HEK293 (cell line): ENCODE results near the gene PACS1.

Experiments used
- CTCF ChIA-PET: fragments of 350-600 bp; formaldehyde crosslinking; extraction: SDS; loops from one replicate; lab custom pipeline; 2021; ENCODE audit warnings: antibody characterized with exemption; lab: Yijun Ruan, JAX
- POLR2A ChIA-PET: fragments of 300-600 bp; formaldehyde crosslinking; extraction: SDS; loops from one replicate; lab custom pipeline; 2020; ENCODE audit warnings: antibody characterized with exemption, inconsistent platforms; lab: Yijun Ruan, JAX
- H3K27ac ChIP-seq: fragments of 200-500 bp; sonication (Bioruptor generic); 2 replicates; pipeline ENCODE4 v1.5.1; 2014; ENCODE audit warnings: low read depth, low read length, control low read depth, inconsistent platforms; ENCODE audit errors: extremely low read depth
- H3K36me3 ChIP-seq, 2 experiments: fragments of 200-500 bp in 1 of 2; sonication (Bioruptor generic) in 1 of 2; 1 replicate in 1 of 2; 2 replicates in 1 of 2; pipeline ENCODE4 v1.5.1; 2014 to 2017; ENCODE audit warnings: inconsistent platforms in 2 of 2, low read length in 2 of 2; ENCODE audit not compliant: control insufficient read depth in 2 of 2, insufficient read depth in 1 of 2
- H3K4me1 ChIP-seq: fragments of 200-500 bp; sonication (Bioruptor generic); 2 replicates; pipeline ENCODE4 v1.5.1; 2014; ENCODE audit warnings: mild to moderate bottlenecking, low read length, inconsistent platforms; ENCODE audit not compliant: control insufficient read depth, insufficient read depth
- H3K4me3 ChIP-seq: 2 replicates; pipeline ENCODE4 v1.5.1; 2011; ENCODE audit warnings: low read depth, mild to moderate bottlenecking, control low read depth, low read length, moderate library complexity
- H3K9me3 ChIP-seq: fragments of 200-500 bp; sonication (Bioruptor generic); 2 replicates; pipeline ENCODE4 v1.5.1; 2014; ENCODE audit warnings: low read depth, low read length, inconsistent platforms; ENCODE audit not compliant: control insufficient read depth, insufficient read depth
- BCL6B ChIP-seq: fragments of 450-650 bp; formaldehyde crosslinking; IDR thresholded peaks from 2 replicates; pipeline ENCODE4 v1.5.1; 2017; ENCODE audit warnings: missing biosample characterization, missing genetic modification characterization
- GLI2 ChIP-seq: fragments of 450-650 bp; formaldehyde crosslinking; IDR thresholded peaks from 2 replicates; pipeline ENCODE4; 2017; ENCODE audit warnings: missing biosample characterization, missing genetic modification characterization, low read depth, borderline replicate concordance
- HOXC10 ChIP-seq: sonication (generic); formaldehyde crosslinking; IDR thresholded peaks from 2 replicates; pipeline ENCODE4 v1.8.1; 2023; ENCODE audit warnings: mild to moderate bottlenecking, missing genetic modification reagents
- KLF16 ChIP-seq: fragments of 450-650 bp; formaldehyde crosslinking; IDR thresholded peaks from 2 replicates; pipeline ENCODE4 v1.5.1; 2017; ENCODE audit warnings: missing biosample characterization, missing genetic modification characterization
- KLF9 ChIP-seq: fragments of 450-650 bp; formaldehyde crosslinking; IDR thresholded peaks from 2 replicates; pipeline ENCODE4 v1.5.1; 2016; ENCODE audit warnings: missing biosample characterization, missing genetic modification characterization, low read depth
- OSR2 ChIP-seq: fragments of 450-650 bp; formaldehyde crosslinking; IDR thresholded peaks from 2 replicates; pipeline ENCODE4 v1.5.1; 2016; ENCODE audit warnings: missing biosample characterization, missing genetic modification characterization
- SCRT1 ChIP-seq: fragments of 450-650 bp; formaldehyde crosslinking; IDR thresholded peaks from 2 replicates; pipeline ENCODE4 v1.5.1; 2016; ENCODE audit warnings: missing biosample characterization, missing genetic modification characterization, borderline replicate concordance
- TCF7L2 ChIP-seq: IDR thresholded peaks from 2 replicates; pipeline ENCODE4 v1.6.1; 2011; ENCODE audit warnings: low read depth, mild to moderate bottlenecking, inconsistent platforms, low read length, moderate library complexity, borderline replicate concordance
- ZBTB6 ChIP-seq: fragments of 450-650 bp; formaldehyde crosslinking; IDR thresholded peaks from 2 replicates; pipeline ENCODE4 v1.5.1; 2017; ENCODE audit warnings: missing biosample characterization, missing genetic modification characterization
- ZBTB7A ChIP-seq: fragments of 450-650 bp; formaldehyde crosslinking; IDR thresholded peaks from 2 replicates; pipeline ENCODE4 v1.5.1; 2016; ENCODE audit warnings: low read depth, missing biosample characterization, missing genetic modification characterization
- ZFP37 ChIP-seq: fragments of 450-650 bp; formaldehyde crosslinking; IDR thresholded peaks from 2 replicates; pipeline ENCODE4 v1.5.1; 2016; ENCODE audit warnings: missing biosample characterization, missing genetic modification characterization
- ZFP69B ChIP-seq: fragments of 450-650 bp; formaldehyde crosslinking; IDR thresholded peaks from 2 replicates; pipeline ENCODE4 v1.5.1; 2016; ENCODE audit warnings: missing biosample characterization, missing genetic modification characterization
- ZIC2 ChIP-seq: fragments of 450-650 bp; formaldehyde crosslinking; IDR thresholded peaks from 2 replicates; pipeline ENCODE4 v1.5.1; 2016; ENCODE audit warnings: missing biosample characterization, missing genetic modification characterization
- ZNF138 ChIP-seq: fragments of 450-650 bp; formaldehyde crosslinking; IDR thresholded peaks from 2 replicates; pipeline ENCODE4 v1.5.1; 2016; ENCODE audit warnings: missing biosample characterization, missing genetic modification characterization, borderline replicate concordance
- ZNF140 ChIP-seq: fragments of 450-650 bp; formaldehyde crosslinking; IDR thresholded peaks from 2 replicates; pipeline ENCODE4 v1.5.1; 2016; ENCODE audit warnings: missing biosample characterization, missing genetic modification characterization
- ZNF184 ChIP-seq: fragments of 450-650 bp; IDR thresholded peaks from 2 replicates; pipeline ENCODE4 v1.5.1; 2018; ENCODE audit warnings: missing biosample characterization, mild to moderate bottlenecking, missing genetic modification characterization
- ZNF239 ChIP-seq: fragments of 450-650 bp; formaldehyde crosslinking; IDR thresholded peaks from 2 replicates; pipeline ENCODE4 v1.5.1; 2016; ENCODE audit warnings: missing biosample characterization, missing genetic modification characterization
- ZNF24 ChIP-seq: fragments of 450-650 bp; formaldehyde crosslinking; IDR thresholded peaks from 2 replicates; pipeline ENCODE4 v1.5.1; 2016; ENCODE audit warnings: missing biosample characterization, missing genetic modification characterization
- ZNF274 ChIP-seq, 2 experiments: fragments of 200-500 bp in 1 of 2; fragments of 450-650 bp in 1 of 2; sonication (Bioruptor generic) in 1 of 2; formaldehyde crosslinking in 1 of 2; IDR thresholded peaks; 2 replicates each; pipeline versions ENCODE4 v1.5.1 to v1.6.1; 2014 to 2016; ENCODE audit warnings: borderline replicate concordance in 1 of 2, inconsistent platforms in 1 of 2, low read length in 1 of 2, missing biosample characterization in 1 of 2, missing genetic modification characterization in 1 of 2
- ZNF324 ChIP-seq: fragments of 450-650 bp; formaldehyde crosslinking; IDR thresholded peaks from 2 replicates; pipeline ENCODE4 v1.5.1; 2016; ENCODE audit warnings: missing biosample characterization, missing genetic modification characterization
- ZNF335 ChIP-seq: fragments of 450-650 bp; formaldehyde crosslinking; conservative IDR thresholded peaks from 2 replicates; pipeline ENCODE4 v1.5.1; 2016; ENCODE audit warnings: missing biosample characterization, missing genetic modification characterization
- ZNF571 ChIP-seq: fragments of 450-650 bp; formaldehyde crosslinking; IDR thresholded peaks from 2 replicates; pipeline ENCODE4 v1.5.0; 2017; ENCODE audit warnings: missing biosample characterization, missing genetic modification characterization
- ZNF658 ChIP-seq: fragments of 450-650 bp; formaldehyde crosslinking; IDR thresholded peaks from 2 replicates; pipeline ENCODE4; 2016; ENCODE audit warnings: missing biosample characterization, missing genetic modification characterization
- ZNF664 ChIP-seq: fragments of 450-650 bp; formaldehyde crosslinking; IDR thresholded peaks from 2 replicates; pipeline ENCODE4 v1.5.1; 2016; ENCODE audit warnings: missing biosample characterization, missing genetic modification characterization
- ZNF776 ChIP-seq: fragments of 450-650 bp; formaldehyde crosslinking; IDR thresholded peaks from 2 replicates; pipeline ENCODE4 v1.5.0; 2017; ENCODE audit warnings: missing biosample characterization, missing genetic modification characterization, borderline replicate concordance

The PACS1 gene

DNA sequence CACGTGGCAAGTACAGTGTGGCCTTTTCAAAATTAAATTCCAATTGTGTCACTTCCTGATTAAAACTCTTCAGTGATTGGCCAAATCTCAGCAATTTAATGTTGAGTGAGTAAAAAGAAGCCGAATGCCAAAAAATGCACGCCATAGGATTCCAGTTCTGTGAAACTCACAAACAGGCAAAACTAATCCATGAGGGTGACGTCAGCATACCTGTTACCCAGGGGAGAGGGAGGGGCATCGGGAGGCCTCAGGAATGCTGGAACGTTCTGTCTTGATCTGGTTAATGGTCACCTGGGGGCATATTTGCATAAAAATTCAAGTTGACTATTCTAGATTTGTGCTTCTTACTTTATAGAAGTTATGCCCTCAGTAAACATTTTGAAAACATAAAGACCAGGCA, 158.4 kb downstream of the PACS1 start:
- ChIA-PET CTCF (interaction anchor here (0.5 to 0.7 kb wide), 2 partner anchors 10 to 69 kb away, joined by 4 to 6 read pairs; no protein-coding TSS in a partner anchor), POLR2A (no interaction called here)
- no peak overlapping the region for H3K27ac ChIP-seq
- peaks cover 0 to 54% of the 10 kb centered on the region in 2 experiments; a peak in 2 of 3 replicates for H3K36me3 ChIP-seq
- no peak overlapping the region for H3K4me3 ChIP-seq
- no peaks in the 10 kb centered on the region for H3K4me1 ChIP-seq
- no peaks in the 10 kb centered on the region for H3K9me3 ChIP-seq
- TF ChIP-seq KLF16 (tag by site-specific recombination) (no peak), ZFP37 (tag by site-specific recombination) (no peak), HOXC10 (CRISPR knock-in tag) (no peak), ZNF335 (no peak), ZNF138 (tag by site-specific recombination) (no peak)
- TF ChIP-seq, all 188 proteins: peak for 0

GRCh38 chr11:66230156-66230555, 160.1 kb downstream of the PACS1 start:
- Histone ChIP-seq H3K4me1 (no peaks in the 10 kb centered on the region), H3K36me3 (peaks cover 0 to 56% of the 10 kb centered on the region in 2 experiments; a peak in 2 of 3 replicates), H3K9me3 (no peaks in the 10 kb centered on the region), H3K4me3 (no peak overlapping the region), H3K27ac (no peak overlapping the region)
- TF ChIP-seq ZNF664: no peak
- no peak for TF ChIP-seq ZNF239
- no peak for TF ChIP-seq TCF7L2
- no peak for TF ChIP-seq OSR2
- no peak for TF ChIP-seq KLF9 (tag by site-specific recombination)
- TF ChIP-seq BCL6B (tag by site-specific recombination): no peak
- 0 out of 2 replicates have a peak, but pooled peaks have one; percentile 31 for TF ChIP-seq ZIC2 (tag by site-specific recombination)
- ChIA-PET CTCF (no interaction called here), POLR2A (no interaction called here)

DNA sequence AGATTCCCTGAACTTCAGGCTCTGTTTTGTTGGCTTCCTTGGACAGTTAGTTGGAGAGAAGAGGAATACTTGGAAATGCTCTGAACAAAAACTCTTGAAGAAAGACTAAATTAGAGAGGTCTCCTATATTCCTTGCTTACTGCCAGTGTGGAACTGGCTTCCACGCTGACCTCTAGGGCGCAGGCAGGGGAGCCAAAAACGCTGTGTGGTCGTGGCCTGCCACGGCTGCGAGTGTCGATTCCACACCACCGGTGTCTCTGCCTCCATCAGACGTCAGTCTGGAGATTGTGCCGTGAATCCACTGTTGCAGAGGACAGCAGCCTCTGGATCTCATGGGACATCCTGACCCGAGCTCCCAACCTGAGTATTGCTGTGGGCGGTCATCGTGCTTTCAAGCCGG, 160.9 kb downstream of the PACS1 start:
- Histone ChIP-seq H3K36me3 (peaks cover 0 to 64% of the 10 kb centered on the region in 2 experiments; a peak in 2 of 3 replicates), H3K27ac (no peak overlapping the region), H3K9me3 (no peaks in the 10 kb centered on the region), H3K4me1 (no peaks in the 10 kb centered on the region), H3K4me3 (no peak overlapping the region)
- POLR2A ChIA-PET: no interaction called here
- CTCF ChIA-PET: interaction anchor here (0.6 kb wide), 1 partner anchor 162 kb away, joined by 4 read pairs; no protein-coding TSS in a partner anchor
- TF ChIP-seq ZNF140 (tag by site-specific recombination) (no peak), ZNF658 (tag by site-specific recombination) (no peak), GLI2 (tag by site-specific recombination) (no peak), ZNF571 (no peak), ZNF24 (no peak), SCRT1 (tag by site-specific recombination) (no peak), ZNF274 (IDR thresholded peaks at IDR 0.05; ENCODE audit: low read length) (no peak), ZNF274 (tag by site-specific recombination; IDR thresholded peaks at IDR 0.05; ENCODE audit: borderline replicate concordance) (no peak)

DNA sequence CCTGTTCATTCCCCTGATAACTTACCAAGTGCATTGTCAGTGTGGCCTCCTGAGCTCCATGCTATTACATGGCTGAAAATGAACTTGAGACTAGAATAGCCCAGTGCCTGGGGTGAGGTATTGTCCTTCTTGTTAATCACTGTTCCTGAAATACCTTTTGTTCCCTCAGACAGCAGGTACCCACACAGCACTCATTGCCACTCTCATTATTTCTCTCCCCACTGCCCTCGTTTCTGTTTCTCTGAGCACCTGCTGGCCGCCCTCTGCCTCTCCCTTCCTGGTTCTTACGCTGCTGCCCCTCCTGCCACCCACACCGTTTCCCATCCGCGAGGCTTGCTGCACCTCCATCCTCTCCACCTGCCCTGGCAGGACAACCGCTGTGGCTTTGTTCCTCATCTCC, 161.5 kb downstream of the PACS1 start:
- no peaks in the 10 kb centered on the region for H3K9me3 ChIP-seq
- no peak for TF ChIP-seq ZNF776 (tag by site-specific recombination)
- no peak for TF ChIP-seq KLF16 (tag by site-specific recombination)
- TF ChIP-seq ZNF184 (tag by site-specific recombination): no peak
- no peak for TF ChIP-seq ZBTB7A (tag by site-specific recombination)
- no peak for TF ChIP-seq BCL6B (tag by site-specific recombination)
- no peak for TF ChIP-seq ZNF324 (tag by site-specific recombination)
- TF ChIP-seq ZBTB6 (tag by site-specific recombination): no peak
- no peak for TF ChIP-seq ZFP69B (tag by site-specific recombination)
- H3K27ac ChIP-seq: no peak overlapping the region
- no peak overlapping the region for H3K4me3 ChIP-seq
- peaks cover 0 to 69% of the 10 kb centered on the region in 2 experiments; a peak in 2 of 3 replicates for H3K36me3 ChIP-seq
- ChIA-PET CTCF (interaction anchor here (0.6 kb wide), 1 partner anchor 163 kb away, joined by 4 read pairs; no protein-coding TSS in a partner anchor), POLR2A (no interaction called here)
- no peaks in the 10 kb centered on the region for H3K4me1 ChIP-seq
